ENCODE results near the gene PTCD1. TPM values are rescaled to one million over a fixed set of nuclear protein-coding genes. Genes with fewer than 3 reads are reported as not detected.

Gene PTCD1
- total RNA-seq, 4 donors from 2014 or later = 8.3 to 9.1 (median 8.6) TPM

- no peaks in the 10 kb centered on the region for H3K27me3 ChIP-seq
- peaks cover 0 to 2% (median 0%) of the 10 kb centered on the region in 4 donors for H3K4me1 ChIP-seq
- H3K36me3 ChIP-seq = peaks cover 0 to 48% (median 0%) of the 10 kb centered on the region in 3 donors
- H3K9me3 ChIP-seq = no peaks in the 10 kb centered on the region
- no peak for DNase-seq
- no peak overlapping the region for H3K27ac ChIP-seq
- TF ChIP-seq POLR2A (IDR thresholded peaks at IDR 0.05) = no peak
- TF ChIP-seq CTCF (IDR thresholded peaks at IDR 0.05) = no peak
- no peak overlapping the region for H3K4me3 ChIP-seq
Measured at GRCh38 chr7:99368750-99369389, 69.7 kb downstream of the PTCD1 start.

Other genes starting within 250 kb of the PTCD1 start
- gene KPNA7, start 230.7 kb downstream of the PTCD1 start, total RNA-seq = 1 to 10 TPM in 1 of 4 donors, not detected in 3; 1.4 TPM
- gene MYH16, start 166.0 kb downstream of the PTCD1 start, total RNA-seq = not detected
- gene ARPC1A, start 112.9 kb downstream of the PTCD1 start, total RNA-seq = 100 to 1,000 TPM; 195 to 278 (median 225) TPM
- 100 to 1,000 TPM; 228 to 386 (median 343) TPM for gene ARPC1B, start 64.1 kb downstream of the PTCD1 start, total RNA-seq
- gene PDAP1, start 30.2 kb downstream of the PTCD1 start, total RNA-seq = 10 to 100 TPM; 32.4 to 52.0 (median 40.6) TPM
- gene BUD31, start 29.8 kb downstream of the PTCD1 start, total RNA-seq = 10 to 100 TPM; 44.7 to 82.0 (median 58.4) TPM
- 10 to 100 TPM; 21.4 to 42.2 (median 35.5) TPM for gene CPSF4, start 145 bp upstream of the PTCD1 start, total RNA-seq
- 100 to 1,000 TPM; 352 to 597 (median 546) TPM for gene ATP5MF, start 27.4 kb upstream of the PTCD1 start, total RNA-seq
- 10 to 100 TPM; 23.8 to 44.8 (median 36.8) TPM for gene ZNF789, start 34.1 kb upstream of the PTCD1 start, total RNA-seq
- 10 to 100 TPM; 37.3 to 71.8 (median 58.0) TPM for gene ZNF394, start 61.5 kb upstream of the PTCD1 start, total RNA-seq
- gene ZKSCAN5, start 65.9 kb upstream of the PTCD1 start, total RNA-seq = 10 to 100 TPM in 2 of 4 donors, 1 to 10 TPM in 2; 7.2 to 20.6 (median 11.7) TPM
- 1 to 10 TPM; 2.2 to 4.2 (median 2.6) TPM for gene FAM200A, start 113.3 kb upstream of the PTCD1 start, total RNA-seq
- gene ZNF655, start 119.8 kb upstream of the PTCD1 start, total RNA-seq = 100 to 1,000 TPM; 111 to 169 (median 139) TPM
- not detected for gene TMEM225B, start 159.5 kb upstream of the PTCD1 start, total RNA-seq
- 10 to 100 TPM; 20.0 to 36.4 (median 31.9) TPM for gene ZSCAN25, start 178.1 kb upstream of the PTCD1 start, total RNA-seq
- 1,000 to 10,000 TPM in 2 of 4 donors, 100 to 1,000 TPM in 2; 135 to 1,701 (median 1,072) TPM for gene CYP3A5, start 241.2 kb upstream of the PTCD1 start, total RNA-seq

Data from Peyer's patch (tissue), 4 donors.